GM12865 (cell line): ENCODE measurements around the gene KLF1.

Source experiments
- DNase-seq: peaks from one replicate; pipeline ENCODE4 v3.0.0; 2010; ENCODE audit warnings: low read depth
- H3K4me3 ChIP-seq: 2 replicates; pipeline ENCODE4 v1.5.1; 2011; ENCODE audit warnings: mild to moderate bottlenecking, low read depth, low read length, control low read depth
- TF ChIP-seq, protein P1 (sequence below): IDR thresholded peaks from 2 replicates; pipeline ENCODE4 v1.5.1; 2011; ENCODE audit warnings: low read length, control low read depth, low read depth, inconsistent platforms; ENCODE audit not compliant: insufficient read depth; ENCODE audit errors: missing control alignments

KLF1 gene

DNA sequence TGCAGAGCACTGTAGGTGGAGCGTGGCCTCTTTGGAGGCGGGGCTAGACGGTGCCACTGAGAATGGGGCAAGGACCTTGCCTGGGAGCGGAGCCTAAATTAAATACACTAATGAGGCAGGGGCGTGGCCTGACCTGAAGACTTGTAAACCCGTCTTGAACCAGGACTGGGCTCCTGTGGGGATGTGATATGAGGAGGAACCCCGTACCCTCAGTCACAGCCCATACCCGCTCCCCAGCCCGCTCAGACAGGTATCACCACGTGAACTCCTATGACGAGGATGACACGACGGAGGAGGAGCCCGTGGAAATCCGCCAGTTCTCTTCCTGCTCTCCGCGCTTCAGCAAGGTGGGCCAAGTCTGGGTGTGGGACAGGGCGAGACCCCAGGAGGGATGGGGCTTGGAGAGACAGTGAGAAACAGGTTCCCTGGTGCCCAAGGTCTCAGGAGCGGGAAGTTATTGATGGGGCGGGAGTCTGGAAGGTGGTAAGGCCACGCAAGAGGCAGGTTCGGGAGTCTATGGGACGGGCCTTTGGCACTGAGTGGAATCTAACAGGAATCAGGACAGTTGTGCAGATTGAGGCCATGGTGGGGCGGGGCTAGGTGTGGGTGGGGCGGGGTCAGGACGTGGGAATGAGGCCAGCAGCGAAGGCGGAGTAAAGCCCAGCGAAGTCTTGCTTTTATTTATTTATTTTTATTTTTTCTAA is 20.4 kb downstream of the KLF1 start:
- no peak overlapping the region for H3K4me3 ChIP-seq
- no peak for DNase-seq
- TF ChIP-seq, protein P1, sequence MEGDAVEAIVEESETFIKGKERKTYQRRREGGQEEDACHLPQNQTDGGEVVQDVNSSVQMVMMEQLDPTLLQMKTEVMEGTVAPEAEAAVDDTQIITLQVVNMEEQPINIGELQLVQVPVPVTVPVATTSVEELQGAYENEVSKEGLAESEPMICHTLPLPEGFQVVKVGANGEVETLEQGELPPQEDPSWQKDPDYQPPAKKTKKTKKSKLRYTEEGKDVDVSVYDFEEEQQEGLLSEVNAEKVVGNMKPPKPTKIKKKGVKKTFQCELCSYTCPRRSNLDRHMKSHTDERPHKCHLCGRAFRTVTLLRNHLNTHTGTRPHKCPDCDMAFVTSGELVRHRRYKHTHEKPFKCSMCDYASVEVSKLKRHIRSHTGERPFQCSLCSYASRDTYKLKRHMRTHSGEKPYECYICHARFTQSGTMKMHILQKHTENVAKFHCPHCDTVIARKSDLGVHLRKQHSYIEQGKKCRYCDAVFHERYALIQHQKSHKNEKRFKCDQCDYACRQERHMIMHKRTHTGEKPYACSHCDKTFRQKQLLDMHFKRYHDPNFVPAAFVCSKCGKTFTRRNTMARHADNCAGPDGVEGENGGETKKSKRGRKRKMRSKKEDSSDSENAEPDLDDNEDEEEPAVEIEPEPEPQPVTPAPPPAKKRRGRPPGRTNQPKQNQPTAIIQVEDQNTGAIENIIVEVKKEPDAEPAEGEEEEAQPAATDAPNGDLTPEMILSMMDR, result no peak

DNA sequence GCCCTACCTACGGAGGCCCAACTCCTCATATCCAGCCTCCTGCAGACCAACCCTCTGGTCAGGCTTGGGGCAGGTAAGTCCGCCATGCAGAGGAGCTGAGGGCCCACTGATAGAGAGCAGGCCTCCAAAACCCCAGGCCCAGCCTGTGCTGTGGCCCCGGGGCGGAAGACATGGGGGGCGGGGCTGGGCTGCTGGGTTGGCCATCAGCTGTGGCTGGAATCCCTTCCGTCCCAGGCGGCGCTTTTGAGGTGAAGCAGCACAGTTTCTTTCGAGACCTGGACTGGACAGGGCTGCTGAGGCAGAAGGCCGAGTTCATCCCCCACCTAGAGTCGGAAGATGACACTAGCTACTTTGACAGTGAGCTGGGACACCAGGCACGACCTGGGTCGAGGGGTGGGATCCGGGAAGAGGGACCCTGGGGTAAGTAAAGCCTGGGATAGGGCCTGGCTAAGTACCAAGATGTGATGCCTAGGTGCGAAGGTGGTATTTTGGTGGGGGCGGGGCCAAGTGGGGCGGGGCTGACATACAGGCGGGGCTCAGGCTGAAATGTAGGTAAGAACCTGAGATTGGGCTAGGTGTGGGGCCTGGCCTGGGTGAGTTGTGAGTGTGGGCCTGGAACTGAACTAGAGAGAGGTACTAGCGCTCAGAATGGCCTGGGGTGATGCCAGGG is 21.1 kb downstream of the KLF1 start:
- DNase-seq, result no peak
- TF ChIP-seq, protein P1, result no peak
- H3K4me3 ChIP-seq, result no peak overlapping the region

DNA sequence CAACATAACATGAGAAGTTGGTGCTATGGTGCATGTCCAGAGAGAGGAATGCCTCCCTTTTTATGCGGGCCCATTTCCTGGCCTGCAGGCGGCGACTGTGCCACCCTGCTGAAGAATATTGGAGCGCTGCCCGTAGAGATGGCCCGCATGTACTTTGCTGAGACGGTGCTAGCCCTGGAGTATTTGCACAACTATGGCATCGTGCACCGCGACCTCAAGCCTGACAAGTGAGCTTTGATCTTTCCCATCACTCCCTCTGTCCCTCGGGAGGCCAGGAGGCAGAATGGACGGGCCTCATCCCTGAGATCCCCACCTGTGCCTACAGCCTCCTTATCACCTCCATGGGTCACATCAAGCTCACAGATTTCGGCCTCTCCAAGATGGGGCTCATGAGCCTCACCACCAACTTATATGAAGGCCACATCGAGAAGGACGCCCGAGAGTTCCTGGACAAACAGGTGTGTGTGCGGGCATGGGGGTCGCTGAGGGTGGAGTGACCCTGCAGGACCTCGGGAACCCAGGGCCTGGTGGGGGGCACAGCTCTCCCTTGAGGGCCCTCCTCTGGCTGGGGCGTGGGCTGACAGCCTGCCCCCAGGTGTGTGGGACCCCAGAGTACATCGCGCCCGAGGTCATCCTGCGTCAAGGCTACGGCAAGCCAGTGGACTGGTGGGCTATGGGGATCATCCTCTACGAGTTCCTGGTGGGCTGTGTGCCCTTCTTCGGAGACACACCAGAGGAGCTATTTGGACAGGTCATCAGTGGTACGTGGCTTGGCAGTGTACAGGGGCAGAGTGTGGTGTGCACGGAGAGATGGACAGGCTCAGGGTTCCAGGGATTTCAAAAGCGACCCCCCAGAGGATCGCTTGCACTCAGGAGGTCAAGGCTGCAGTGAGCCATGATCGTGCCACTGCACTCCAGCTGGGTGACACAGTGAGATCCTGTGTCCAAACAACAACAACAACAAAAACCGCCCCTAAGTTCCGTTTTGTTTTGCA is 22.0 kb downstream of the KLF1 start:
- no peak for DNase-seq
- H3K4me3 ChIP-seq, result no peak overlapping the region
- TF ChIP-seq, protein P1, result no peak

DNA sequence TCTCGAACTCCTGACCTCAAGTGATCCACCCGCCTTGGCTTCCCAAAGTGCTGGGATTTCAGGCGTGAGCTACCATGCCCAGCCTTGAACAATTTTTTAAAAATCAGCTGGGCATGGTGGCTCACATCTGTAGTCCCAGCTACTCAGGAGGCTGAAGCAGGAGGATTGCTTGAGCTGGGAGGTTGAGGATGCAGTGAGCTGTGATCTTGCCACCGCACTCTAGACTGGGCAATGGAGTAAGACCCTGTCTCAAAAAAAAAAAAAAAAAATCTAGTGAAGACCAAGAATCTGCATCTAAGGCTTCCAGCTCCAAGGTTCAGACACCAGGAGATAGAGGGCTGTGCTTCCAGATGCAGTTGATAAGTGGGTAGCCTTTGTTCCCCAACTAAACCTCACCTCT is 22.9 kb downstream of the KLF1 start:
- no peak for DNase-seq
- TF ChIP-seq, protein P1, result no peak
- no peak overlapping the region for H3K4me3 ChIP-seq

DNA sequence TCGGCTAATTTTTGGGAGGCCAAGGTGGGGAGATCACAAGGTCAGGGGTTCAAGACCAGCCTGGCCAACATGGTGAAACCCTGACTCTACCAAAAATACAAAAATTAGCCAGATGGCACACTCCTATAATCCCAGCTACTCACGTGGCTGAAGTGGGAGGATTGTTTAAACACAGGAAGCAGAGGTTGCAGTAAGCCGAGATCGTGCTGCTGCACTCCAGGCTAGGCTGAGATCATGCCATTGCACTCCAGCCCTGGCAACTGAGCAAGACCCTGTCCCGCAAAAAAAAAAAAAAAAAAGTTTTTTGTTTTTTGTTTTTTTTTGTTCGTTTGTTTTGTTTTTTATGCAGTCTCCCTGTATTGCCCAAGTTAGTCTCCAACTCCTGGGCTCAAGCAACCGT is 27.5 kb downstream of the KLF1 start:
- no peak overlapping the region for H3K4me3 ChIP-seq

DNA sequence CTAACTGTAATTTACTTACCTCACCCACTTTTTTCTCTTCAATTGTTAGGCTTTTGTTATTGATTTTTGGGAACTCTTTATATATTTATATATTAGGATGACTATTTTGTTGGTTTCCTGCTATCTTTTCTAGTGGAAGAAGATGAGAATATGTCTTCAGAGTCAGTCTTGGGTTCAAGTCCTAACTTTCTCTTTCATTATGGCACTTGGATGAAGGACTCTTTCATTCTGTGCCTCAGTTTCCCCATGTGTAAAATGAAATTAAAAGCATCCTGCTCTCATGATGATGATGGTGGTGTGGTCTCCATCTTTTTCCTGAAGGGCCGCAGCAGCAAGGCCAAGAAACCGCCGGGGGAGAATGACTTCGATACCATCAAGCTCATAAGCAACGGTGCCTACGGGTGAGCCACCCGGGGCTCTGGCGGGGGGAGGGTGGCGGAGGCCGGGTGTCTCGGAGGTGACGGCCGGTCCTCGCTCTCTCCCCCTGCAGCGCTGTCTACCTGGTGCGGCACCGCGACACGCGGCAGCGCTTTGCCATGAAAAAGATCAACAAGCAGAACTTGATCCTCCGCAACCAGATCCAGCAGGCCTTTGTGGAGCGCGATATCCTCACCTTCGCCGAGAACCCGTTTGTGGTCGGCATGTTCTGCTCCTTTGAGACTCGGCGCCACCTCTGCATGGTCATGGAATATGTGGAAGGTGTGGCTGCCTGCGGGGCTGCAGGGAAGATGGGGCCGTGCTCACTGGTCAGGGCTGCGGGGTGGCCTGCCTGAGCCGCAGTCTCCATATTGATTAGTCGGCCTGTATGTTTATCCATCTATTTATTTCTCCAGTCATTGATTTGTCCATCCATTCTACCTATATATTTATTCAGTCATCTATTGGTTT is 28.7 kb downstream of the KLF1 start:
- no peak for DNase-seq
- no peak overlapping the region for H3K4me3 ChIP-seq
- TF ChIP-seq, protein P1, result no peak

More for the DNA sequence above, 27.5 kb downstream of the KLF1 start:
- TF ChIP-seq, protein P1, result no peak
- DNase-seq, result no peak
